ENCODE results near the gene WNT11. TPM values are rescaled to one million over a fixed set of nuclear protein-coding genes. Genes with fewer than 3 reads are reported as not detected.

WNT11 gene
- total RNA-seq, 4 donors from 2014 or later: 6.6 to 7.5 (median 6.9) TPM

- H3K27ac ChIP-seq: no peak overlapping the region
- no peaks in the 10 kb centered on the region for H3K9me3 ChIP-seq
- H3K27me3 ChIP-seq: no peaks in the 10 kb centered on the region
- no peak overlapping the region for H3K4me3 ChIP-seq
- H3K36me3 ChIP-seq: peaks cover 0 to 18% (median 0%) of the 10 kb centered on the region in 3 donors
- no peak for TF ChIP-seq CTCF (IDR thresholded peaks at IDR 0.05)
- TF ChIP-seq POLR2A (IDR thresholded peaks at IDR 0.05): no peak
- H3K4me1 ChIP-seq: no peaks in the 10 kb centered on the region
- DNase-seq: no peak
These were observed 67.0 kb downstream of the WNT11 start for GRCh38 chr11:76139314-76139713.

Other genes starting within 250 kb of the WNT11 start
- gene THAP12, start 174.6 kb upstream of the WNT11 start, total RNA-seq: 10 to 100 TPM; 21.9 to 42.1 (median 26.0) TPM
- 10 to 100 TPM in 1 of 4 donors, 1 to 10 TPM in 2, under 1 TPM in 1; 0.88 to 23.9 (median 3.3) TPM for gene GVQW3, start 174.8 kb upstream of the WNT11 start, total RNA-seq
- 10 to 100 TPM; 27.6 to 36.5 (median 32.0) TPM for gene EMSY, start 238.5 kb upstream of the WNT11 start, total RNA-seq